KMS-11 (cell line): ENCODE results near the gene THBS1.

Experiments
- H2AFZ ChIP-seq: fragments of 200-600 bp; sonication (generic); 2 replicates; pipeline ENCODE4 v1.6.1; 2016; ENCODE audit warnings: antibody characterized with exemption, mixed run types, low read depth
- H3K27ac ChIP-seq: fragments of 200-600 bp; sonication (generic); 2 replicates; pipeline ENCODE4 v1.6.1; 2016; ENCODE audit warnings: mild to moderate bottlenecking, mixed run types
- H3K27me3 ChIP-seq: fragments of 200-600 bp; sonication (generic); 2 replicates; pipeline ENCODE4 v1.6.1; 2017; ENCODE audit warnings: mild to moderate bottlenecking, low read depth, mixed run types, moderate library complexity; ENCODE audit not compliant: insufficient read depth
- H3K36me3 ChIP-seq: fragments of 200-600 bp; sonication (generic); 2 replicates; pipeline ENCODE4 v1.6.1; 2017; ENCODE audit warnings: mild to moderate bottlenecking, mixed run types; ENCODE audit not compliant: insufficient read depth
- H3K4me1 ChIP-seq: fragments of 200-600 bp; sonication (generic); 2 replicates; pipeline ENCODE4 v1.6.1; 2016; ENCODE audit warnings: mild to moderate bottlenecking, low read depth, mixed run types; ENCODE audit not compliant: poor library complexity, severe bottlenecking
- H3K4me2 ChIP-seq: fragments of 200-600 bp; sonication (generic); 2 replicates; pipeline ENCODE4 v1.7.0; 2016; ENCODE audit warnings: mild to moderate bottlenecking, mixed run types
- H3K4me3 ChIP-seq: fragments of 200-600 bp; sonication (generic); IDR thresholded peaks from 2 replicates; pipeline ENCODE4 v1.6.1; 2017; ENCODE audit warnings: low read depth, low read length, mixed read lengths; ENCODE audit not compliant: insufficient read depth
- H3K79me2 ChIP-seq: fragments of 200-600 bp; sonication (generic); 2 replicates; pipeline ENCODE4 v1.6.1; 2016; ENCODE audit warnings: low read depth, mixed run types; ENCODE audit not compliant: insufficient read depth
- H3K9ac ChIP-seq: fragments of 200-600 bp; sonication (generic); 2 replicates; pipeline ENCODE4 v1.6.1; 2016; ENCODE audit warnings: mild to moderate bottlenecking, mixed run types
- H4K20me1 ChIP-seq: fragments of 200-600 bp; sonication (generic); 2 replicates; pipeline ENCODE4 v1.6.1; 2016; ENCODE audit warnings: mild to moderate bottlenecking, mixed run types; ENCODE audit not compliant: insufficient read depth
- TF ChIP-seq, protein P1 (sequence below): fragments of 200-600 bp; sonication (generic); conservative IDR thresholded peaks from 2 replicates; pipeline ENCODE4 v1.6.1; 2017; ENCODE audit warnings: low read depth, mild to moderate bottlenecking, antibody characterized with exemption, low read length, moderate library complexity, mixed read lengths

The THBS1 gene

DNA sequence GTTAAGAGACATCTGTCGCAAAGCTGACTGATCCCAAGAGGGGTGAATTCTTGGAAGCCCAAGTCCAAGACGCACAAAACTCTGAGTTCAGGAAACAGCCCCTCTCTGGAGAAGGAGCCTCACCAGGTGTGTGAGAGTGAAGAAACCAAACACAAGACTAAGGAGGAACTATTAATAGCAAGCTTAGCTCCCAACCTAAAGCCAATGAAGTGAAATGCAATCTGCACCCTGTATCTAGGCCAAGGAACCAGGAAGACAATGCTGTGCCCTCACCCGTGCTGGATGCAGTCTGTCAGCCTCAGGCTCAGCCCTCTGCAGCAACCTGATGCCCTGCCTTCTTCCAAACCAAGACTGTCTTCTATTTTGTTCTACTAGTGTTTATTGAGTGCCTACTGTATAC is 22.5 kb upstream of the THBS1 start:
- H2AFZ ChIP-seq = no peak overlapping the region
- TF ChIP-seq, protein P1, sequence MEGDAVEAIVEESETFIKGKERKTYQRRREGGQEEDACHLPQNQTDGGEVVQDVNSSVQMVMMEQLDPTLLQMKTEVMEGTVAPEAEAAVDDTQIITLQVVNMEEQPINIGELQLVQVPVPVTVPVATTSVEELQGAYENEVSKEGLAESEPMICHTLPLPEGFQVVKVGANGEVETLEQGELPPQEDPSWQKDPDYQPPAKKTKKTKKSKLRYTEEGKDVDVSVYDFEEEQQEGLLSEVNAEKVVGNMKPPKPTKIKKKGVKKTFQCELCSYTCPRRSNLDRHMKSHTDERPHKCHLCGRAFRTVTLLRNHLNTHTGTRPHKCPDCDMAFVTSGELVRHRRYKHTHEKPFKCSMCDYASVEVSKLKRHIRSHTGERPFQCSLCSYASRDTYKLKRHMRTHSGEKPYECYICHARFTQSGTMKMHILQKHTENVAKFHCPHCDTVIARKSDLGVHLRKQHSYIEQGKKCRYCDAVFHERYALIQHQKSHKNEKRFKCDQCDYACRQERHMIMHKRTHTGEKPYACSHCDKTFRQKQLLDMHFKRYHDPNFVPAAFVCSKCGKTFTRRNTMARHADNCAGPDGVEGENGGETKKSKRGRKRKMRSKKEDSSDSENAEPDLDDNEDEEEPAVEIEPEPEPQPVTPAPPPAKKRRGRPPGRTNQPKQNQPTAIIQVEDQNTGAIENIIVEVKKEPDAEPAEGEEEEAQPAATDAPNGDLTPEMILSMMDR = no peak
- H4K20me1 ChIP-seq = no peaks in the 10 kb centered on the region
- no peak overlapping the region for H3K4me2 ChIP-seq
- no peak overlapping the region for H3K27ac ChIP-seq
- H3K79me2 ChIP-seq = no peaks in the 10 kb centered on the region
- H3K4me1 ChIP-seq = peaks cover 34% of the 10 kb centered on the region
- no peaks in the 10 kb centered on the region; the same call in 1 of the 2 replicates for H3K36me3 ChIP-seq
- no peak overlapping the region for H3K4me3 ChIP-seq
- no peaks in the 10 kb centered on the region for H3K27me3 ChIP-seq
- no peak overlapping the region for H3K9ac ChIP-seq

DNA sequence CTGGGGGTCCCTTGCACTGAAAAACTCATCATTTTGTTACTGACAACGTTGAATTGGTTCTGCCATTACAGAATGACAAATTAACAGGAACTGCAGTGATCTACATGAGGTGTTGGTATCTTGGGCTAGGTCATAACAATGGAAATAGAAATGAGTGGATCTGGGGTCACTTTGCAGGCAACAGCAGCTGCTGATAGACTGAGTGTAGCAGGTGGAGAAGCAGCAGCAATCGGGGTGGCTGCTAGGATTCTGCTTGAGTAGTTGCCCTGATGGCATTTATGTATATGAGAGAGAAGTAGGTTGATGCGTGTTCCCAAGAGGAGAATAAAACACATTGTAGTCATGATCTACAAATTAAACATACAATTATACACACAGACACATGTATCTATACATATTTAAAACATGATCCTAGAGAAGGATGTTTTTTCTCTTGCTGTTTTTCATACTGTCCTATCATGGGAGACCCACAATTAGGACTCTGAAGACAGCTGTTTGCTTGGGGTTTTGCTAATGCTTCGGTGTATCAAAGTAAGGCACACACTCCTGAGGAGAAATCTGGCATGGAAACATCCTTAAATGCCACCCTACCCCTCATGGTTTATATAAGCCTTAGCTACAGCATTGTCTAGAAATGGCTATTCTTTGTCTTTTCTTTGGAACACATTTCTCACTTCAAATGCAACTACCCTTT is 15.8 kb upstream of the THBS1 start:
- H3K4me3 ChIP-seq = no peak overlapping the region

DNA sequence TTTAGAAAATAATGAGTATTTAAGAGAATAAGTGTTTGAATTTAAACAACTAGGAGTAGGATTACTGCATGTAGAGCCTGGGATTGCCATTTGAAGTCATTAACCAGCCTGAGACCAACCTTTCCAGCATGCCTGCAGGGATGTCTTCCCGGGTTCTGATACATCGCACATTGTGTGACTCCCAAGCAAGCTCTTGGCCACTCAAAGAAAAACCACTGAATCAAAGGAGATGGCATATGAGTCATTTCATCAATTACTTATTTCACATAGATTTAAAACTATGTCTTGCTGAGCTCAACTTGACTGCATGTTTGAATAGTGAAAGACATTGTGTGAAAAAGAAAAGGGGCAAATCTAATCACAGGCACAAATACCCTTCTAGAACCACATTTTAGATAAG is 15.0 kb upstream of the THBS1 start:
- Histone ChIP-seq H3K36me3 (no peaks in the 10 kb centered on the region), H3K9ac (no peak overlapping the region), H3K79me2 (no peaks in the 10 kb centered on the region), H3K27ac (no peak overlapping the region), H3K4me2 (no peak overlapping the region), H3K4me1 (no peaks in the 10 kb centered on the region), H3K4me3 (no peak overlapping the region), H2AFZ (no peak overlapping the region), H4K20me1 (no peaks in the 10 kb centered on the region), H3K27me3 (no peaks in the 10 kb centered on the region)
- TF ChIP-seq, protein P1 = no peak

More for the DNA sequence above, 15.8 kb upstream of the THBS1 start:
- no peak overlapping the region for H3K27ac ChIP-seq
- H3K79me2 ChIP-seq = no peaks in the 10 kb centered on the region
- no peak overlapping the region for H3K4me2 ChIP-seq
- no peaks in the 10 kb centered on the region for H3K36me3 ChIP-seq
- no peaks in the 10 kb centered on the region for H3K27me3 ChIP-seq
- no peak overlapping the region for H3K9ac ChIP-seq
- H4K20me1 ChIP-seq = no peaks in the 10 kb centered on the region
- TF ChIP-seq, protein P1 = no peak
- no peaks in the 10 kb centered on the region for H3K4me1 ChIP-seq
- H2AFZ ChIP-seq = no peak overlapping the region

DNA sequence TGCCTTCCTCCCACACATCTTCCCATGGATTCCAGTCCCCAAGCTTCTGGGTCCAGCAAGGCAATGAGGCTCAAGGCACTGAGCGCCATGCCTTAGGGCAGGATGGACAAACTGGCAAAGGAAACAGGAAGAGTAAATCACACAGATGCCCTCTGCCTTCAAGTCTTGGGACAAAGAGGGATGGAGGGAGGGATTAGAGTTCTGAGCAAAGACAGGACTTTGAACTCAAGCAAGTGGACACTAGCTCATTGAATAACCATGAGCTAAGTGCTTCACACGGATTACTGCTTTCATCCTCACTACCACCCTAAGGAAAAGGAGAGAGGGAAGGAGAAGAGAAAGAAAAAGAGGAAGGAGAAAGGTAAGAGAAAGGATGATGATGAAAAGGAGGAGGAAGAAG is 7.6 kb upstream of the THBS1 start:
- H3K9ac ChIP-seq = no peak overlapping the region
- H3K79me2 ChIP-seq = no peaks in the 10 kb centered on the region
- H3K4me2 ChIP-seq = no peak overlapping the region
- no peaks in the 10 kb centered on the region for H3K4me1 ChIP-seq
- TF ChIP-seq, protein P1 = no peak
- H3K27ac ChIP-seq = no peak overlapping the region
- H3K4me3 ChIP-seq = no peak overlapping the region
- H2AFZ ChIP-seq = no peak overlapping the region
- no peaks in the 10 kb centered on the region for H3K36me3 ChIP-seq
- no peaks in the 10 kb centered on the region for H3K27me3 ChIP-seq
- H4K20me1 ChIP-seq = no peaks in the 10 kb centered on the region
